B cell (primary cell): ENCODE data around the gene IQCM. TPM values are rescaled to one million over a fixed set of nuclear protein-coding genes. Genes with fewer than 3 reads are reported as not detected.

Experiments used
- ATAC-seq: fragments of 200-7000 bp; cut with Tn5 transposase; one replicate; pipeline ENCODE4 v1.10.0; 2021; ENCODE audit warnings: low read depth, mild to moderate bottlenecking, moderate number of reproducible peaks, moderate library complexity
- CTCF ChIA-PET: fragments of 350-600 bp; sonication (Branson Sonifier 250); formaldehyde crosslinking; loops from one replicate; lab custom pipeline; 2021; ENCODE audit warnings: antibody characterized with exemption, inconsistent platforms; lab: Charles Lee
- POLR2A ChIA-PET: fragments of 350-600 bp; sonication (Branson Sonifier 250); formaldehyde crosslinking; loops from one replicate; lab custom pipeline; 2021; ENCODE audit warnings: antibody characterized with exemption; lab: Charles Lee
- DNase-seq: peaks from one replicate; pipeline ENCODE4 v3.0.0; 2013
- H2AFZ ChIP-seq: 2 replicates; pipeline ENCODE4 v1.6.1; 2012; ENCODE audit warnings: mild to moderate bottlenecking, low read depth, low read length; ENCODE audit not compliant: insufficient read depth, poor library complexity, severe bottlenecking
- H3K27ac ChIP-seq, 2 donors: 1 replicate in 1 of 2; 2 replicates in 1 of 2; pipeline ENCODE4 v1.5.1; 2012 to 2013; ENCODE audit warnings: low read length in 2 of 2, mild to moderate bottlenecking in 2 of 2, moderate library complexity in 1 of 2
- H3K27me3 ChIP-seq, 4 experiments: fragments of 200-600 bp in 1 of 4; sonication (generic) in 1 of 4; replicated peaks in 1 of 4; 1 replicate in 2 of 4; 2 replicates in 2 of 4; pipeline versions ENCODE4 v1.6.1 to v1.7.0; 2013 to 2016; ENCODE audit warnings: low read length in 3 of 4, mild to moderate bottlenecking in 2 of 4, mixed read lengths in 1 of 4, moderate library complexity in 1 of 4; ENCODE audit not compliant: insufficient read depth in 4 of 4, control insufficient read depth in 3 of 4; ENCODE audit errors: control extremely low read depth in 1 of 4
- H3K36me3 ChIP-seq, 2 experiments: replicated peaks in 1 of 2; 1 replicate in 1 of 2; 2 replicates in 1 of 2; pipeline versions ENCODE4 v1.6.1 to v1.7.1; 2013; ENCODE audit warnings: low read length in 1 of 2; ENCODE audit not compliant: insufficient read depth in 2 of 2, control insufficient read depth in 1 of 2; ENCODE audit errors: control extremely low read depth in 1 of 2, extremely low read depth in 1 of 2
- H3K4me1 ChIP-seq, 2 donors: fragments of 200-600 bp in 1 of 2; sonication (generic) in 1 of 2; 1 replicate in 1 of 2; 2 replicates in 1 of 2; pipeline versions ENCODE4 v1.5.1 to v1.6.1; 2013 to 2017; ENCODE audit warnings: low read length in 2 of 2; ENCODE audit not compliant: control insufficient read depth in 2 of 2, insufficient read depth in 2 of 2
- H3K4me2 ChIP-seq: replicated peaks from 2 replicates; pipeline ENCODE3; 2012; ENCODE audit warnings: mild to moderate bottlenecking, low read depth, low read length; ENCODE audit not compliant: poor library complexity, severe bottlenecking
- H3K4me3 ChIP-seq, 5 experiments: fragments of 200-600 bp in 1 of 5; sonication (generic) in 1 of 5; 1 replicate in 3 of 5; 2 replicates in 2 of 5; pipeline versions ENCODE4 v1.5.1 to v1.7.0; 2011 to 2016; ENCODE audit warnings: low read length in 4 of 5, mild to moderate bottlenecking in 4 of 5, low read depth in 2 of 5, control low read depth in 1 of 5, moderate library complexity in 1 of 5; ENCODE audit not compliant: insufficient read depth in 1 of 5; ENCODE audit errors: control extremely low read depth in 1 of 5, extremely low read depth in 1 of 5
- H3K79me2 ChIP-seq: fragments of 200-600 bp; sonication (generic); one replicate; pipeline ENCODE4 v1.6.0; 2016; ENCODE audit warnings: low read length; ENCODE audit not compliant: control insufficient read depth, insufficient read depth
- H3K9ac ChIP-seq: fragments of 200-600 bp; sonication (generic); 2 replicates; pipeline ENCODE4 v1.6.1; 2017; ENCODE audit warnings: mild to moderate bottlenecking, low read length, moderate library complexity
- H3K9me3 ChIP-seq, 3 donors: one replicate each; pipeline versions ENCODE4 v1.6.1 to v1.7.1; 2013; ENCODE audit warnings: low read length in 2 of 3; ENCODE audit not compliant: control insufficient read depth in 2 of 3, insufficient read depth in 1 of 3; ENCODE audit errors: control extremely low read depth in 1 of 3
- H4K20me1 ChIP-seq: 2 replicates; pipeline ENCODE4 v1.6.0; 2012; ENCODE audit warnings: mild to moderate bottlenecking, low read length; ENCODE audit not compliant: insufficient read depth, control insufficient read depth, poor library complexity, severe bottlenecking
- H3K27ac Mint-ChIP-seq: one replicate; pipeline ENCODE4 v1.8.0; 2021; ENCODE audit warnings: mixed read lengths
- H3K27me3 Mint-ChIP-seq: one replicate; pipeline ENCODE4 v1.8.0; 2021; ENCODE audit warnings: mixed read lengths
- H3K4me1 Mint-ChIP-seq: one replicate; pipeline ENCODE4 v1.8.0; 2021; ENCODE audit warnings: mixed read lengths
- H3K4me3 Mint-ChIP-seq: one replicate; pipeline ENCODE4 v1.8.0; 2021; ENCODE audit warnings: mixed read lengths
- H3K9me3 Mint-ChIP-seq: one replicate; pipeline ENCODE4 v1.8.0; 2022; ENCODE audit warnings: mixed read lengths; ENCODE audit not compliant: insufficient read depth
- EZH2 ChIP-seq: IDR thresholded peaks from 2 replicates; pipeline ENCODE4 v1.6.1; 2012; ENCODE audit warnings: borderline replicate concordance, low read depth, mild to moderate bottlenecking, moderate library complexity, low read length; ENCODE audit not compliant: insufficient read depth, poor library complexity, severe bottlenecking
- WGBS: methylation state at CpG from one replicate; pipeline ENCODE4 v1.1.5; 2013; ENCODE audit warnings: missing lambda C conversion rate; ENCODE audit not compliant: insufficient coverage; 5-methylcytosine and 5-hydroxymethylcytosine counted together
- intact Hi-C: fragments of 100-400 bp; cut with micrococcal nuclease; formaldehyde crosslinking; loops from one replicate; pipeline ENCODE4 v1.10.0; 2022
- polyA plus RNA-seq: library from polyadenylated mRNA; depleted of rRNA; stranded (reverse); fragments of >200 nt; gene quantifications from 2 replicates; pipeline ENCODE4 v1.2.3, GENCODE V29; 2012
- total RNA-seq, 2 donors: library from RNA; stranded (reverse); fragments of 120-200 nt in 1 of 2; gene quantifications; 1 replicate in 1 of 2; 2 replicates in 1 of 2; pipeline versions ENCODE4 v1.2.3 to v1.2.4, GENCODE V29; 2013 to 2022
- TF ChIP-seq, protein P1 (sequence below): fragments of 200-600 bp; IDR thresholded peaks from one replicate; pipeline ENCODE4 v1.8.0; 2022; ENCODE audit warnings: antibody characterized with exemption, mild to moderate bottlenecking

The IQCM gene
- total and polyA plus RNA-seq, 2 donors (not counting 1 experiment from before 2014, with no cell fraction given): not detected

DNA sequence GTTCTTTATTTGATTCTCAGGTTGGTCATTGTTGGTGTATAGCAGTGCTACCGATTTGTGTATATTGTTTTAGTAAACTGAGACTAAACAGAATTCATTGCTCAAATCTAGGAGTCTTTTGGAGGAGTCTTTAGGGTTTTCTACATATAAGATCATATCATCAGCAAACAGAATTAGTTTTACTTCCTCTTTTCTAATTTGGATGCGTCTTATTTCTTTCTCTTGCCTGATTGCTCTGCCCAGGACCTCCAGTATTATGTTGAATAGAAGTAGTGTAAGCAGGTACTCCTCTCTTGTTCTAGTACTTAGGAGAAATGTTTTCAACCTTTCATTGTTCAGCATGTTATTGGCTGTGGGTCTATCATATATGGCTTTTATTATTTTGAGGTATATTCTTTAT is 92.6 kb downstream of the IQCM start:
- intact Hi-C loops: no loop called here
- ATAC-seq: no peak

DNA sequence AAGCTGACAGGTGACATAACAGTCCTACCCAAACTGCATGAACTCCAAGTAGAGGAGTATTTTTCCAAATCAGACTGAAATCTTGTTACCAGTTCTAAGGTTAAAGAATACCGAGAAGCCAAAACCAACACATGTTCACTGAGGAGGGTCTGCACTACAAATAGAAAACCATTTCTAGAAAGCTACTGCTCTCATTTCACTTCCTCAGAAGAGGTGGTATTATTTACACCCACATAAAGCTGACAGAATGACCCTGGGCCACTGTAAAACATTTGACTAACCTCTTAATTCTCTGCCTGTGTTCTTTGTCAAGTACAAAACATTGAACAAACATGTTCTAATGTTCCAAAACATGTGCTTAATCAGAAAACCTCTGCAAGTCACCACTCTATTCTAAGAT is 95.8 kb downstream of the IQCM start:
- no peaks in the 10 kb centered on the region for H3K4me1 ChIP-seq
- TF ChIP-seq, protein P1, sequence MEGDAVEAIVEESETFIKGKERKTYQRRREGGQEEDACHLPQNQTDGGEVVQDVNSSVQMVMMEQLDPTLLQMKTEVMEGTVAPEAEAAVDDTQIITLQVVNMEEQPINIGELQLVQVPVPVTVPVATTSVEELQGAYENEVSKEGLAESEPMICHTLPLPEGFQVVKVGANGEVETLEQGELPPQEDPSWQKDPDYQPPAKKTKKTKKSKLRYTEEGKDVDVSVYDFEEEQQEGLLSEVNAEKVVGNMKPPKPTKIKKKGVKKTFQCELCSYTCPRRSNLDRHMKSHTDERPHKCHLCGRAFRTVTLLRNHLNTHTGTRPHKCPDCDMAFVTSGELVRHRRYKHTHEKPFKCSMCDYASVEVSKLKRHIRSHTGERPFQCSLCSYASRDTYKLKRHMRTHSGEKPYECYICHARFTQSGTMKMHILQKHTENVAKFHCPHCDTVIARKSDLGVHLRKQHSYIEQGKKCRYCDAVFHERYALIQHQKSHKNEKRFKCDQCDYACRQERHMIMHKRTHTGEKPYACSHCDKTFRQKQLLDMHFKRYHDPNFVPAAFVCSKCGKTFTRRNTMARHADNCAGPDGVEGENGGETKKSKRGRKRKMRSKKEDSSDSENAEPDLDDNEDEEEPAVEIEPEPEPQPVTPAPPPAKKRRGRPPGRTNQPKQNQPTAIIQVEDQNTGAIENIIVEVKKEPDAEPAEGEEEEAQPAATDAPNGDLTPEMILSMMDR: no peak
- TF ChIP-seq EZH2: no peak
- Mint-ChIP-seq H3K27me3 (no peaks in the 10 kb centered on the region), H3K27ac (no peak overlapping the region), H3K9me3 (peaks cover 2% of the 10 kb centered on the region), H3K4me3 (no peak overlapping the region), H3K4me1 (no peaks in the 10 kb centered on the region)
- H3K27me3 ChIP-seq: no peaks in the 10 kb centered on the region
- no peak overlapping the region for H2AFZ ChIP-seq
- intact Hi-C loops: no loop called here
- H3K79me2 ChIP-seq: no peaks in the 10 kb centered on the region
- H3K9me3 ChIP-seq: peaks cover 0 to 17% (median 0%) of the 10 kb centered on the region in 3 donors
- ATAC-seq: no peak
- ChIA-PET POLR2A (no interaction called here), CTCF (no interaction called here)
- DNase-seq: no peak
- no peak overlapping the region for H3K9ac ChIP-seq
- no peak overlapping the region for H3K4me3 ChIP-seq
- WGBS: 100% methylated on average over 1 of the region's 1 CpG
- H3K4me2 ChIP-seq: no peak overlapping the region
- H3K27ac ChIP-seq: no peak overlapping the region
- H4K20me1 ChIP-seq: no peaks in the 10 kb centered on the region
- H3K36me3 ChIP-seq: no peaks in the 10 kb centered on the region

More for the DNA sequence above, 92.6 kb downstream of the IQCM start:
- Histone ChIP-seq H3K9me3 (no peaks in the 10 kb centered on the region), H2AFZ (no peak overlapping the region), H3K4me1 (no peaks in the 10 kb centered on the region), H3K27me3 (no peaks in the 10 kb centered on the region), H3K9ac (no peak overlapping the region), H3K79me2 (no peaks in the 10 kb centered on the region), H3K4me3 (no peak overlapping the region), H3K36me3 (no peaks in the 10 kb centered on the region), H3K4me2 (no peak overlapping the region), H4K20me1 (no peaks in the 10 kb centered on the region), H3K27ac (no peak overlapping the region)
- no peak for DNase-seq
- no peak for TF ChIP-seq EZH2
- TF ChIP-seq, protein P1: no peak
- WGBS: no CpG with 5 or more reads among the region's 2 CpGs
- ChIA-PET CTCF (no interaction called here), POLR2A (no interaction called here)
- Mint-ChIP-seq H3K4me3 (no peak overlapping the region), H3K27ac (no peak overlapping the region), H3K4me1 (no peaks in the 10 kb centered on the region), H3K9me3 (peaks cover 2% of the 10 kb centered on the region), H3K27me3 (no peaks in the 10 kb centered on the region)
